ENCODE measurements around the gene WNT5A. TPM values are rescaled to one million over a fixed set of nuclear protein-coding genes. Genes with fewer than 3 reads are reported as not detected.
A peak's percentile ranks its signal among the peaks of the same experiment; 100 is the strongest.

The WNT5A gene
- total RNA-seq, 1 donor from 2014 or later: 24.5 TPM

DNA sequence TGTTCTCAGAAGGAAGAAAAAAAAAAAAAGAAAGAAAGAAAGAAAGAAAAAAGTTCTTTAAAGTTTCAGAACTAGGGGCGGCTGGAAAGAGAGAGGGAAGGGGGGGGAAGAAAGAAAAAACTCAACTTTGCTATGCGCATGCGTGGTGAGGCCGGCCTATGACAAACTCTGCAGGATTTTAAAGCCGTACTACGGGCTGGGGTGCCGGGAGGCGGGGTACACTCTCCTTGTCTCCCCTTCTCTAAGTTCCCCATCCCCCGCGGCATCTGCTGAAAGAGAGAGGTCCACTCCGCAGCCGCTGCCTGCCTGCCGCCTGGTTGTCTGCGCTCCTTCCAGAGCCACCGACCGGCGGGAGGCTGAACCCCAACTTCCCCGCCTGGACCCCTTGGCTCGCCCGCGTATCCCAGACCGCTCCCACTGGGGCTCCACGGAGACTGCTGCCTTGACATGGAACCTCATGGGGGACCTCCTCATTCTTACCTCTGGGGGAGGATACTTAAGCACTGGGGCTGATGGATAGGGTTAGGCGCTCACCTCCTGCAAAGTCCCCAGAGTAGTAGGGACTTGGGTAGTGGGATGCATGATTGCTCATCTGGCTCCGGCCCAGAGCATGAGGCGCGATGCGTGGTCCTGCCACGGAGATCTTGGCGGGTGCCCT, 1.4 kb upstream of the WNT5A start:
- H3K27ac ChIP-seq: peak overlapping the region; percentile 66
- H3K36me3 ChIP-seq: no peaks in the 10 kb centered on the region
- DNase-seq (peak; percentile 79), ATAC-seq (peak; percentile 11)
- peak overlapping the region; percentile 67 for H3K4me3 ChIP-seq
- intact Hi-C loops (cut with DNase I): no loop called here
- peaks cover 3% of the 10 kb centered on the region for H3K4me1 ChIP-seq
- TF ChIP-seq, protein P1, sequence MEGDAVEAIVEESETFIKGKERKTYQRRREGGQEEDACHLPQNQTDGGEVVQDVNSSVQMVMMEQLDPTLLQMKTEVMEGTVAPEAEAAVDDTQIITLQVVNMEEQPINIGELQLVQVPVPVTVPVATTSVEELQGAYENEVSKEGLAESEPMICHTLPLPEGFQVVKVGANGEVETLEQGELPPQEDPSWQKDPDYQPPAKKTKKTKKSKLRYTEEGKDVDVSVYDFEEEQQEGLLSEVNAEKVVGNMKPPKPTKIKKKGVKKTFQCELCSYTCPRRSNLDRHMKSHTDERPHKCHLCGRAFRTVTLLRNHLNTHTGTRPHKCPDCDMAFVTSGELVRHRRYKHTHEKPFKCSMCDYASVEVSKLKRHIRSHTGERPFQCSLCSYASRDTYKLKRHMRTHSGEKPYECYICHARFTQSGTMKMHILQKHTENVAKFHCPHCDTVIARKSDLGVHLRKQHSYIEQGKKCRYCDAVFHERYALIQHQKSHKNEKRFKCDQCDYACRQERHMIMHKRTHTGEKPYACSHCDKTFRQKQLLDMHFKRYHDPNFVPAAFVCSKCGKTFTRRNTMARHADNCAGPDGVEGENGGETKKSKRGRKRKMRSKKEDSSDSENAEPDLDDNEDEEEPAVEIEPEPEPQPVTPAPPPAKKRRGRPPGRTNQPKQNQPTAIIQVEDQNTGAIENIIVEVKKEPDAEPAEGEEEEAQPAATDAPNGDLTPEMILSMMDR (IDR thresholded peaks at IDR 0.05): no peak
- peaks cover 35% of the 10 kb centered on the region for H3K27me3 ChIP-seq
- H3K9me3 ChIP-seq: no peaks in the 10 kb centered on the region

DNA sequence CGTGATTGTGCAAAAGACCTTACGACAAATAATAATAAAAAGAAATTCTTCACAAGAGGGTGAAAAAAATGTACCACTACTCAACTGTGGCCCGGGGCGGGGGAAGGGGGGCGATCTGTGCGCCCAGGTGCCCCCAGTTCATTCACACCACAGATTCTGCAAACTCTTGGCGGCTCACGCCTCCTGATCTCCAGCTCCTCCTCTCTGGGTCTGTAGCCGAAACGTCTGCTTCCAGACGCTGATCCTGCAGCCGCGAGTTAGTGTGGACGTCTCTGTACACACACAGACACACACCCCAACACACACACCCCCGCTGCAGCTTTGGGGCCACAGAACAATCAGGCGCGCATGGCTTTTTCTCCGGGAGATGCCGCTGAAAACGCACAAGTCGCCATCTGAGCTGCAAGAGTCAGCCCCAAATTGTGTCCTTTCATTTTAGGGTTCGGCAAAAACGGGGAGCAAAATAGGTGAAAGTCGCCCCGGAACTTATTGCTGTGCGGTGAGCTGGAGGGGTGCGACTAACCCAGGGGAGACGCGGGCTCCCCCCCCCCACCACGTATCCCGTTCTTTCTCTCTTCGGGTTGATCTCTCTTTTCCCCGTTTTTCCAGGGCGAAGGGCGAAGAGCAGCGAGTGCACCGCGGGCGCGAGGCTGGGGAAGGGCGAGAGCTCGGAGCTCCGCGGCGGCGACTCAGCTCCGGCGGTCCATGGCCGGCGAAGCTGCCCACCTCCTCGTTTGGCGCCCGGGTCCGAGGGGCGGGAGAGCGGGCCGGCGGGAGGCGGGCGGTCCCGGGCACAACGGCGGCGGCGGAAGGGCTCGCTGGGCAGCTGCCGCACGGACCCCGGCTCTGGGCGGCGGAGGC, 505 bp upstream of the WNT5A start:
- DNase-seq (peak; percentile 76), ATAC-seq (peak; percentile 1)
- intact Hi-C loops (cut with DNase I): no loop called here
- H3K27me3 ChIP-seq: peaks cover 38% of the 10 kb centered on the region
- H3K4me3 ChIP-seq: peak overlapping the region; percentile 67
- H3K9me3 ChIP-seq: no peaks in the 10 kb centered on the region
- H3K36me3 ChIP-seq: no peaks in the 10 kb centered on the region
- TF ChIP-seq, protein P1 (IDR thresholded peaks at IDR 0.05): no peak
- H3K4me1 ChIP-seq: peaks cover 3% of the 10 kb centered on the region
- H3K27ac ChIP-seq: peak overlapping the region; percentile 71

DNA sequence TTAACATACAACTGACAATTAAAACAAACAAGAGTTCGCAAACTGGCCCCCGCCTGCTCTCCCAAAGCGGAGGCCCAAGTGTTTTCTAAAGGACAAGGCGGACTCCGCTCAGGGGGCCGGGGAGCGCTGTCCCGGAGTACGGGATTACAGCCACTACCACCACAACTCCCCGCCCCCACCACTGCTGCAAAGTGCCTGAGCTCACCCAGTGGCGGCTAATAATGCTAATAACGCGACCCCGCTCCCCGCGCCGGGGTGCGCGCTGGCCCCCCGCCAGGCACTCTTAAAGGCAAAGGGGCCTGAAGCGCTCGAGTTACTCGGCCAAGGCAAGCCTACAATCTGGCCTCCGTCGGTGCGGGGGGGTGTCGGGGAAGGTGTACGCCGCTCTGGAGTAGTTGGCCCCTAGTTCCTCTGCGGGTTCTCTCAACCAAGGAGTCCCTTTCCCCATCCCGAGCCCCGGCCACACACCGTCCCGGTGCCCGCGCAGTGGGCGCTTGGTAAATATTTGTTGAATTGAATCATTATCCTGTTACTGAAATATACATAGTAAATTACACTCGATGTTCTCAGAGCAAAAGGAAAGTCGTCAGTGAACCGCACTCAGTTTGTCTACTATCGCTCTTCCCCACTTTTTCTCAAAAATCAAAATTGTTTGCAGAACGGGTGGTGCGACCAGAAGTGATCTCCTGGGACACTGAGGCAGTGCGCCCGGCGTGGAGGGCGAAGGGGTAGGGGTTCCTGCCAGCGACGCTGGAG, 827 bp downstream of the WNT5A start:
- peak; percentile 46 for ATAC-seq
- Histone ChIP-seq H3K27ac (peak overlapping the region; percentile 71), H3K9me3 (no peaks in the 10 kb centered on the region), H3K4me3 (peak overlapping the region; percentile 67), H3K36me3 (no peaks in the 10 kb centered on the region), H3K27me3 (peaks cover 51% of the 10 kb centered on the region), H3K4me1 (peaks cover 3% of the 10 kb centered on the region)
- TF ChIP-seq, protein P1 (IDR thresholded peaks at IDR 0.05): no peak
- intact Hi-C loops (cut with DNase I): no loop called here
- peak; percentile 89 for DNase-seq

DNA sequence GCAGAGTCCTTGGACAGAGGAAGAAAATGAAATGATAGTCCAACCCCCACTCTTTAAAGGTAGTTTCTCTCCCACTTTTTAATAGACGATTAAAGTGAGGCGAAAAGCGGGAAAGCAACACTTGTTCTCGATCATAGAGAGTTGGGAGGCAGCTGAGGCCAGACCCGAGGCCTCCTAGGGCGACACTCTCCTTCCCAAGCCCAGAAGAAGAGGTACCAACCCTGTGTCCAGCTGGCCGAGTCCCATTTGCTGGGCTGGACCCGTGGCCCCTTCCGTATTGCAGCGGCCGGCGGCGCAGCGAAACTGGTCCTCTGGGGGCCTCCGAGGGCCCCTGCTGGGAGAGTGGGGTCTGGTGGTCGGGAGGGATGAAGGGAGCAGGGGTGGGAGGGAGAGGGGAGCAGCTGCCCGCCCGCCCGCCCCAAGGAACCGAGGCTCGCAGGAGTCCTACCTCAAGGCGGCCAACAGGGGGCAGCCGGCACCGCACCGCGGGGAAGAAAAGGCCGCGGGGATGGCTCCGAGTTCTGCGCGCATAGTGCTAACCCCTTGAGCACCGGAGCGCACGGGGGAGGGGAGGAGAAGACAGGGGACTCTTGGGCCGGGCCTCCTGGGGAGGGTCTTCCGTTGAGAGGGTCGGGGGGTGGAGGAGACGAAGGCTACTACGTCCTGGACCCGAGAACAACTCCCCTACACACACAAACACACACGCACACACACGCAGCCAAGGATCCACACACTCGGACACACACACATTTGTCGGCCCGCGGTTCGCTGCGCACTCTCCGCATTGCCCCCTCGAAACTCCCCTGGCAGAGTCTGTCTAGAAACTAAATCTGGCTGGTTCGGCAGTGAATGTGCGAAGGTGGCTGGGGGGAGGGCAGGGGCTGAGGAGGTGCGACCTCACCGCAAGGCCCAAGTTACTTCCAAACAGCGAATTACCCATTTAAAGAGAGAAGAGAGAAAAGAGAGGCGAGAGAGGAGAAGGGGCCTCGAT, 2.0 kb downstream of the WNT5A start:
- intact Hi-C loops (cut with DNase I): no loop called here
- peak; percentile 86 for ATAC-seq

More for the DNA sequence above, 2.0 kb downstream of the WNT5A start:
- H3K27me3 ChIP-seq: peaks cover 62% of the 10 kb centered on the region
- DNase-seq: peak; percentile 91
- peaks cover 3% of the 10 kb centered on the region for H3K4me1 ChIP-seq
- H3K9me3 ChIP-seq: no peaks in the 10 kb centered on the region
- H3K36me3 ChIP-seq: no peaks in the 10 kb centered on the region
- peak overlapping the region; percentile 67 for H3K4me3 ChIP-seq
- H3K27ac ChIP-seq: peak overlapping the region; percentile 71
- TF ChIP-seq, protein P1 (IDR thresholded peaks at IDR 0.05): peak; percentile 74

All from upper lobe of right lung (tissue), 1 donor.